H7 (cell line): ENCODE data around the gene TSACC. TPM values are rescaled to one million over a fixed set of nuclear protein-coding genes. Genes with fewer than 3 reads are reported as not detected.
A peak's percentile ranks its signal among the peaks of the same experiment; 100 is the strongest.

Source experiments
- DNase-seq: peaks from one replicate; pipeline ENCODE4 v3.0.0; 2012
- H3K27me3 ChIP-seq: 2 replicates; pipeline ENCODE4 v1.6.0; 2011; ENCODE audit warnings: mild to moderate bottlenecking, low read length; ENCODE audit not compliant: control insufficient read depth, insufficient read depth
- H3K36me3 ChIP-seq: replicated peaks from 2 replicates; pipeline ENCODE4 v1.5.1; 2011; ENCODE audit warnings: low read length; ENCODE audit not compliant: control insufficient read depth, insufficient read depth
- H3K4me3 ChIP-seq: 2 replicates; pipeline ENCODE4 v1.5.1; 2011; ENCODE audit warnings: low read depth, mild to moderate bottlenecking, control low read depth, low read length, moderate library complexity; ENCODE audit not compliant: insufficient read depth
- total RNA-seq: library from RNA; depleted of rRNA; stranded (reverse); fragments of >200 nt; shearing (Covaris generic); gene quantifications from 2 replicates; pipeline ENCODE4 v1.2.3, GENCODE V29; 2014; rRNA removed

Gene TSACC
- total RNA-seq, 1 experiment from 2014 or later, result 2.2 TPM

- H3K27me3 ChIP-seq, result peaks cover 55% of the 10 kb centered on the region
- H3K36me3 ChIP-seq, result no peaks in the 10 kb centered on the region
- DNase-seq, result peak; percentile 92
- peak overlapping the region; percentile 44 for H3K4me3 ChIP-seq
Observed at GRCh38 chr1:156388174-156389137, 50.1 kb downstream of the TSACC start.

GRCh38 chr1:156389311-156389710, 51.0 kb downstream of the TSACC start:
- no peaks in the 10 kb centered on the region for H3K36me3 ChIP-seq
- peaks cover 55% of the 10 kb centered on the region for H3K27me3 ChIP-seq
- no peak overlapping the region for H3K4me3 ChIP-seq
- no peak for DNase-seq

DNA sequence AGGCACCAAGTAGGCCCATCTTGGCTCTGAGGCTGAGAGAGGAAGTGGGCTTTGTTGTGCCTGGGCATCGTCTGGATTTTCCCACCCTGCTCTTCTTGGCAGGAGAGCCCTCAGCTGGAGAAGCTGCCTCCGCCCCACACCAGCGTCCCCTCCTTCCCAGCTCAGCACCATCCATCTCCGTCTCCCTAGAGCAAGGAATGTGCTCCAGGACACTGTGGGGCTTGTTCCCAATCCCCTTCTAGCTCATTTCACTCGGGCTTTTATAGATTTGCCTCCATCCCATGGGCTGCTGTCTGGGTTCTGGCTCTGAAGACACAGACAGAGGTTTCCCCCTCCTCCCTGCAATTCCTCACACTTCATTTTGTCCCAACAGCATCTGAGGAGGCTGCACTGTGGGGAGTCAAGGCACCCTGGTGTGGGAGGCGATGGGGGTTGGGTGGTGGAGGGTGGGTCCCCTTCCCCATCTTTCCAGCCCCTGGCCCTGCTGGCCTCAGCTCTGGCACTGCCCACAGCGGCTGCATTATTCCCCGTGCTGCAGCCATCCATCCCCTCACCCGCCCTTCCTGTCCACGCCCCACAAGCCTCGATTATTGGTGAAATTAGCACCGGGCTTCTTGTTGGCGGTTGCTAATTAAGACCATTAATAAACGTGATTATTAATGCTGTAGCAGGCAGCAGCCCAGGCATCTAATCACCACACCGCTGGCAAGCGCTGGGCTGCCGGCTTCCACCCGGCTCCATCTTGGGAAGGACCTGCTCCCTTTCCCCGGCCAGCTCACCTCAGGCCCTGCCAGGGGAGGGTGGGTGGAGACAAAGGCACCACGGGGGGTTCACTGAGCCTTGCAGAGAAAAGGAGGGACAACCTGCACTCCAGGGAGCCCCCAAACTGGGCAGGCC, 52.4 kb downstream of the TSACC start:
- DNase-seq, result peak; percentile 82
- Histone ChIP-seq H3K27me3 (peaks cover 55% of the 10 kb centered on the region), H3K4me3 (no peak overlapping the region)

GRCh38 chr1:156391366-156391677, 53.0 kb downstream of the TSACC start:
- no peak for DNase-seq
- Histone ChIP-seq H3K4me3 (no peak overlapping the region), H3K27me3 (peaks cover 53% of the 10 kb centered on the region), H3K36me3 (no peaks in the 10 kb centered on the region)

More for the DNA sequence above, 52.4 kb downstream of the TSACC start:
- no peaks in the 10 kb centered on the region for H3K36me3 ChIP-seq

- Histone ChIP-seq H3K36me3 (no peaks in the 10 kb centered on the region), H3K4me3 (no peak overlapping the region), H3K27me3 (peaks cover 50% of the 10 kb centered on the region)
- DNase-seq, result no peak
Observed at GRCh38 chr1:156391701-156392100, 53.4 kb downstream of the TSACC start.

- Histone ChIP-seq H3K27me3 (peaks cover 42% of the 10 kb centered on the region), H3K36me3 (no peaks in the 10 kb centered on the region), H3K4me3 (no peak overlapping the region)
- DNase-seq, result peak; percentile 81
Observed at GRCh38 chr1:156392452-156392853, 54.1 kb downstream of the TSACC start.

DNA sequence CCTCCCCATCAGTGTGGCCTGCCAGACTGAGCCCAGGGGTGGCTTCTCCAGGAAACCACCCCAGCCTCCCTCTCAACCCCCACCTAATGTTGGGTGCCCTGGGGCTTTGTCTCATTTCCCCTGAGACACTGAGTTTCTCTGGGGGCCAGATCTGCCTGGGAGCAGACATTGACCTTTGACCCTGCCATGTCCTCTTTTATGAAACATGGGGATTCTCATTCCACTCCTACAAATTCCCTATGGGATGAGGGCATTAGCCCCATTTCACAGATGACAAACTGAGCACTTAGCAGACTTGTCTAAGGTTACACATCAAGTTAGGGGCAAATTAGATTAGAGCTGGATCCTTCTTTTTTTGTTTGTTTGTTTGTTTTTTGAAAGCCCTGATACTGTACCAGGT, 54.8 kb downstream of the TSACC start:
- H3K4me3 ChIP-seq, result no peak overlapping the region
- peaks cover 36% of the 10 kb centered on the region for H3K27me3 ChIP-seq
- DNase-seq, result no peak
- no peaks in the 10 kb centered on the region for H3K36me3 ChIP-seq

DNA sequence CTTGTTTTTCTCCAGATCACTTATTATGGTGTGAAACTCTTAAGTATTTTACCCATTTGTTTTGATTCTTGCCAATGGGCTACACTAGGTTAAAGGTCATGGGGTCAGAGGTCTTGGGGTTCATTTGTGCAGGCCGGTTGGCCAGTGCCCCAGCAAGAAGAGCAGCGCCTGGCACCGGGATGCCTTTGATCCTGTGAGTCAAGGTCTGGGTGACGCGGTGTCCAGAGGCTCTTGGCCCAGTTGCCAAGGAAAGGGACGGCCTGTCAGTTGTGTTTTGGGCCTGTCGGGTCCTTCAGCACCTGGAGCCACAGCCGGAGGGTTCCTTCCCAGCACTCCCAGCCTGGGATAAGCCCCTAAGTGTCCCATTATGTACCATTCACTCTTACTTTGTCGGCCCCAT, 55.8 kb downstream of the TSACC start:
- H3K4me3 ChIP-seq, result no peak overlapping the region
- peak; percentile 18 for DNase-seq
- peaks cover 27% of the 10 kb centered on the region for H3K27me3 ChIP-seq
- H3K36me3 ChIP-seq, result no peaks in the 10 kb centered on the region

GRCh38 chr1:156394835-156395461, 56.6 kb downstream of the TSACC start:
- no peaks in the 10 kb centered on the region for H3K36me3 ChIP-seq
- peak; percentile 33 for DNase-seq
- peaks cover 18% of the 10 kb centered on the region for H3K27me3 ChIP-seq
- no peak overlapping the region for H3K4me3 ChIP-seq

Other genes starting within 250 kb of the TSACC start
- gene LMNA, start 223.8 kb upstream of the TSACC start, total RNA-seq, result 101 and 119 TPM in 2 replicates
- 10.3 and 15.8 TPM in 2 replicates for gene SEMA4A, start 184.9 kb upstream of the TSACC start, total RNA-seq
- 31.9 and 33.2 TPM in 2 replicates for gene SLC25A44, start 144.4 kb upstream of the TSACC start, total RNA-seq
- gene PMF1, start 125.5 kb upstream of the TSACC start, total RNA-seq, result 286 and 290 TPM in 2 replicates
- gene BGLAP, start 96.3 kb upstream of the TSACC start, total RNA-seq, result 1.4 and 2.7 TPM in 2 replicates
- 6.1 and 11.5 TPM in 2 replicates for gene PAQR6, start 90.5 kb upstream of the TSACC start, total RNA-seq
- 216 and 232 TPM in 2 replicates for gene SMG5, start 55.7 kb upstream of the TSACC start, total RNA-seq
- gene TMEM79, start 54.2 kb upstream of the TSACC start, total RNA-seq, result 2.3 and 3.1 TPM in 2 replicates
- gene GLMP, start 42.8 kb upstream of the TSACC start, total RNA-seq, result 106 and 120 TPM in 2 replicates
- not detected in 2 replicates for gene VHLL, start 39.2 kb upstream of the TSACC start, total RNA-seq
- gene CCT3, start 234 bp upstream of the TSACC start, total RNA-seq, result 826 and 946 TPM in 2 replicates
- gene RHBG, start 30.7 kb downstream of the TSACC start, total RNA-seq, result 0.69 and 1.3 TPM in 2 replicates
- gene MEF2D, start 162.2 kb downstream of the TSACC start, total RNA-seq, result 14.2 TPM in 2 replicates
- gene IQGAP3, start 234.0 kb downstream of the TSACC start, total RNA-seq, result 35.6 and 36.8 TPM in 2 replicates
- gene TTC24, start 241.2 kb downstream of the TSACC start, total RNA-seq, result 0.52 TPM in 1 of 2 replicates, not detected in the other